ENCODE measurements around the gene FRY.

FRY gene

GRCh38 chr13:32205431-32206096, 174.0 kb downstream of the FRY start:
- H3K9ac ChIP-seq (ENCODE audit: low read length) = no peak overlapping the region
- H3K27me3 ChIP-seq (ENCODE audit: control insufficient read depth in 1 of 2, insufficient read depth in 2 of 2, low read length in 2 of 2) = no peaks in the 10 kb centered on the region
- H3K4me3 ChIP-seq (ENCODE audit: low read depth in 1 of 2, low read length in 2 of 2) = no peak overlapping the region
- H3K27ac ChIP-seq (ENCODE audit: low read depth, low read length) = no peak overlapping the region
- peaks cover 19% of the 10 kb centered on the region for H3K4me1 ChIP-seq (ENCODE audit: insufficient read depth, low read length)
- H3K36me3 ChIP-seq (ENCODE audit: insufficient read depth, low read length) = no peaks in the 10 kb centered on the region
- H3K9me3 ChIP-seq (ENCODE audit: low read length) = no peaks in the 10 kb centered on the region

DNA sequence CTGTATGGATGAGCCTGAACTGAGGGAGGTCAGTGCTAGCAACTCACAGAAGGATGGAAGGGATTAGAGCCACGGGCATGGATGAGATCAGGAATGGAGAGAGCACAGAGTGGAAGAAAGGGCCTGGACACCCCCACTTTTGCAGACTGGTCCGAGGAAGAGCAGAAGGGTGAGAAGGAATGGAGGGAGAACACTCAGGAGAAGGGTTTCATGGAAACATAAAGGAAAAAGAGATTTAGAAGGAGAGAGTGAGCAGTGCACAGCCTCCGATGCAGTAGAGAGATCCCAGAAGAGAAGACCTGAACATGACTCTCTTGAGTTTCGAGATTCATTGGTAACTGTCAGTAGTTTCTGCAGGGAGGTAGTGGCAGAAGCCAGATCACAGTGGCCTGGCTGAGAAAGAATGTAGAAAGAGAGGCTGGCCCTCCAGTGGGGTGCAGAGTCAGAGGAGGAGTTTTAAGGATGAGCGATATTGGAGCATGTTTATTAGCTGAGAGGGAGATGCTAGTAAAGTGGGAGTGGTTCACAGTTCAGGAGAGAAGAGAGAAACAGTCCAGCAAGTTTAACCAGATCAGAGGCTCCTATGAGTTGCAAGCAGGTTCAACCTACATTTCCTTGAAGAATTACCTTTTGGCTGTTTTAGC, 174.6 kb downstream of the FRY start:
- H3K36me3 ChIP-seq (ENCODE audit: insufficient read depth, low read length) = no peaks in the 10 kb centered on the region
- no peaks in the 10 kb centered on the region for H3K9me3 ChIP-seq (ENCODE audit: low read length)
- H3K27ac ChIP-seq (ENCODE audit: low read depth, low read length) = no peak overlapping the region
- H3K27me3 ChIP-seq (ENCODE audit: control insufficient read depth in 1 of 2, insufficient read depth in 2 of 2, low read length in 2 of 2) = no peaks in the 10 kb centered on the region
- no peak overlapping the region for H3K9ac ChIP-seq (ENCODE audit: low read length)
- H3K4me1 ChIP-seq (ENCODE audit: insufficient read depth, low read length) = peaks cover 21% of the 10 kb centered on the region
- H3K4me3 ChIP-seq (ENCODE audit: low read depth in 1 of 2, low read length in 2 of 2) = no peak overlapping the region

DNA sequence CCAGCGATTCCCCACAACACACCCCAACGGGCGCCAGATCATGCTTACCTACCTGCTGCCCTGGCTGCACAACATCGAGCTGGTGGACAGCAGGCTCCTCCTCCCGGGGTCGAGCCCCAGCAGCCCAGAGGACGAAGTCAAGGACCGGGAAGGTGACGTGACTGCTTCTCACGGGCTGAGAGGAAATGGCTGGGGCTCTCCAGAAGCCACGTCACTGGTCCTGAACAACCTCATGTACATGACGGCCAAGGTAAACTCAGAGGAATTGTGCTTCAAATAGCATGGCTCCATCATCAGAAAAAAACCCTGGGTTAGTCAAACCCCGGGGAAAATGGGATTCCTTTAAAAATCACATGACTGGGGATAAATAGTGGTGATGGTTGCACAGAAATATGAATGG, 177.3 kb downstream of the FRY start:
- H3K9ac ChIP-seq (ENCODE audit: low read length) = no peak overlapping the region

GRCh38 chr13:32209652-32210051, 178.1 kb downstream of the FRY start:
- Histone ChIP-seq H3K36me3 (ENCODE audit: insufficient read depth, low read length) (peaks cover 2% of the 10 kb centered on the region), H3K27ac (ENCODE audit: low read depth, low read length) (no peak overlapping the region), H3K9me3 (ENCODE audit: low read length) (no peaks in the 10 kb centered on the region), H3K27me3 (ENCODE audit: control insufficient read depth in 1 of 2, insufficient read depth in 2 of 2, low read length in 2 of 2) (no peaks in the 10 kb centered on the region), H3K4me3 (ENCODE audit: low read depth in 1 of 2, low read length in 2 of 2) (no peak overlapping the region), H3K9ac (ENCODE audit: low read length) (no peak overlapping the region), H3K4me1 (ENCODE audit: insufficient read depth, low read length) (peaks cover 41% of the 10 kb centered on the region)

More for the DNA sequence above, 177.3 kb downstream of the FRY start:
- Histone ChIP-seq H3K27me3 (ENCODE audit: control insufficient read depth in 1 of 2, insufficient read depth in 2 of 2, low read length in 2 of 2) (no peaks in the 10 kb centered on the region), H3K27ac (ENCODE audit: low read depth, low read length) (no peak overlapping the region), H3K4me3 (ENCODE audit: low read depth in 1 of 2, low read length in 2 of 2) (no peak overlapping the region), H3K36me3 (ENCODE audit: insufficient read depth, low read length) (no peaks in the 10 kb centered on the region), H3K9me3 (ENCODE audit: low read length) (no peaks in the 10 kb centered on the region), H3K4me1 (ENCODE audit: insufficient read depth, low read length) (peaks cover 41% of the 10 kb centered on the region)

GRCh38 chr13:32210101-32210500, 178.5 kb downstream of the FRY start:
- peaks cover 6% of the 10 kb centered on the region for H3K36me3 ChIP-seq (ENCODE audit: insufficient read depth, low read length)
- no peaks in the 10 kb centered on the region for H3K9me3 ChIP-seq (ENCODE audit: low read length)
- no peak overlapping the region for H3K9ac ChIP-seq (ENCODE audit: low read length)
- no peak overlapping the region for H3K27ac ChIP-seq (ENCODE audit: low read depth, low read length)
- H3K4me3 ChIP-seq (ENCODE audit: low read depth in 1 of 2, low read length in 2 of 2) = no peak overlapping the region
- peaks cover 41% of the 10 kb centered on the region for H3K4me1 ChIP-seq (ENCODE audit: insufficient read depth, low read length)
- no peaks in the 10 kb centered on the region for H3K27me3 ChIP-seq (ENCODE audit: control insufficient read depth in 1 of 2, insufficient read depth in 2 of 2, low read length in 2 of 2)

- Histone ChIP-seq H3K27me3 (ENCODE audit: control insufficient read depth in 1 of 2, insufficient read depth in 2 of 2, low read length in 2 of 2) (no peaks in the 10 kb centered on the region), H3K4me1 (ENCODE audit: insufficient read depth, low read length) (peaks cover 33% of the 10 kb centered on the region), H3K36me3 (ENCODE audit: insufficient read depth, low read length) (peaks cover 6% of the 10 kb centered on the region), H3K27ac (ENCODE audit: low read depth, low read length) (peak overlapping the region; percentile 40), H3K9me3 (ENCODE audit: low read length) (no peaks in the 10 kb centered on the region), H3K9ac (ENCODE audit: low read length) (no peak overlapping the region), H3K4me3 (ENCODE audit: low read depth in 1 of 2, low read length in 2 of 2) (no peak overlapping the region)
Observed at GRCh38 chr13:32211813-32212212, 180.2 kb downstream of the FRY start.

DNA sequence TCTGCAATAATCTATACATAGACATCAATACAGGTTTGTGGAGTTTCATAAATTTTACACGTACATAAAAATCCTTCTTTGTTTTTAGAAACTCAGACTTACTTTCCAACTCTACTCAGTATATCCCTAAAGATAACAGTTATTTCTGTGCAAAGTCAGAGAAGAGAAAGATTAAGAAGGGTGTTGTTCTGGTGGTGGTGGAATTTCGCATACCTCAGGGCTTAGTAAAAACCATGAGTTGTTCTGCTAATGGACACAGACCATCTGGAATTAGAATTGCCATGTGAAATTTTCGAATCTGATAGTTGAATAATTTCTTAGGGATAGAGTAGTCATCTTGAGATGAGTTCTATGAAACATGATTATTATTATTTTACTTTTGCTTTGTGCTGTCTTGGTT, 180.8 kb downstream of the FRY start:
- no peak overlapping the region for H3K4me3 ChIP-seq (ENCODE audit: low read depth in 1 of 2, low read length in 2 of 2)
- H3K9me3 ChIP-seq (ENCODE audit: low read length) = no peaks in the 10 kb centered on the region
- H3K36me3 ChIP-seq (ENCODE audit: insufficient read depth, low read length) = peaks cover 6% of the 10 kb centered on the region
- H3K27me3 ChIP-seq (ENCODE audit: control insufficient read depth in 1 of 2, insufficient read depth in 2 of 2, low read length in 2 of 2) = no peaks in the 10 kb centered on the region
- peaks cover 33% of the 10 kb centered on the region for H3K4me1 ChIP-seq (ENCODE audit: insufficient read depth, low read length)
- no peak overlapping the region for H3K9ac ChIP-seq (ENCODE audit: low read length)
- no peak overlapping the region for H3K27ac ChIP-seq (ENCODE audit: low read depth, low read length)

DNA sequence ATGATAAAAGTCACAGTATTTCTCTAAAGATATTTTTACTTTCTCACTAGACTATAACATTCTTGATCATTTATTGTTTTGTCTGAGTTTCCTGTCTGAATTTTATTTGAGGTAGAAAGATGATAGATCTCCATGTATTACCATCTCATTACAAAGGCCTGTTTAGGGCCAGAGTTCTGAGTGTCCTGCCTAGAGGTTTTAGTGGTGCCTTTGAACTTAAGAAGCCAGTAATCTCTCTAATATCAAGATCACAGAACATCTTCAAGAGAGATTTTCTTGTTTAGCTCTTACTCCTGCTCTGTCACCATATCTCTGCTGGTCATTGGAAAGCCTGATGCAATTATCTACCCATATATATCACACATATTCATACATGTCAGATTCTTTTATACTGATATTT, 182.1 kb downstream of the FRY start:
- Histone ChIP-seq H3K9me3 (ENCODE audit: low read length) (no peaks in the 10 kb centered on the region), H3K9ac (ENCODE audit: low read length) (no peak overlapping the region), H3K27me3 (ENCODE audit: control insufficient read depth in 1 of 2, insufficient read depth in 2 of 2, low read length in 2 of 2) (no peaks in the 10 kb centered on the region), H3K4me3 (ENCODE audit: low read depth in 1 of 2, low read length in 2 of 2) (no peak overlapping the region), H3K4me1 (ENCODE audit: insufficient read depth, low read length) (peaks cover 33% of the 10 kb centered on the region), H3K36me3 (ENCODE audit: insufficient read depth, low read length) (peaks cover 6% of the 10 kb centered on the region), H3K27ac (ENCODE audit: low read depth, low read length) (no peak overlapping the region)

DNA sequence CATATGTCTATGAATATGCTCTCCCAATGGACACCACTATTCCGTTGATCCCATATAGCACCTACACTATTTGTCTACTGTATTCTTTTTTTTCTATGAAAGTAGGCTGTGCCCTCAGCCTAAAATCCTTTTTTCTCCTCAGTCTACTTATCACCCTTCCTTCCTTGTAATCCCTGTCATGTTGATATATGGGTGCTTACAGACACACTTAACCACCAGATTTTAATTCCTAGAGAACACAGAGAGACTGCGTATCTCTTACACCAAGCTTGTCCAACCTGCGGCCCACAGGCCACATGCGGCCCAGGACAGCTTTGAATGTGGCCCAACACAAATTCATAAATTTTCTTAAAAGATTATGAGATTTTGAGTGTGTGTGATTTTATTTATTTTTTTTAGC, 182.5 kb downstream of the FRY start:
- H3K4me1 ChIP-seq (ENCODE audit: insufficient read depth, low read length) = peaks cover 33% of the 10 kb centered on the region
- H3K27me3 ChIP-seq (ENCODE audit: control insufficient read depth in 1 of 2, insufficient read depth in 2 of 2, low read length in 2 of 2) = no peaks in the 10 kb centered on the region
- H3K27ac ChIP-seq (ENCODE audit: low read depth, low read length) = no peak overlapping the region
- no peaks in the 10 kb centered on the region for H3K9me3 ChIP-seq (ENCODE audit: low read length)
- H3K9ac ChIP-seq (ENCODE audit: low read length) = no peak overlapping the region
- no peak overlapping the region for H3K4me3 ChIP-seq (ENCODE audit: low read depth in 1 of 2, low read length in 2 of 2)
- peaks cover 6% of the 10 kb centered on the region for H3K36me3 ChIP-seq (ENCODE audit: insufficient read depth, low read length)

- Histone ChIP-seq H3K36me3 (ENCODE audit: insufficient read depth, low read length) (peaks cover 6% of the 10 kb centered on the region), H3K9me3 (ENCODE audit: low read length) (no peaks in the 10 kb centered on the region), H3K27me3 (ENCODE audit: control insufficient read depth in 1 of 2, insufficient read depth in 2 of 2, low read length in 2 of 2) (no peaks in the 10 kb centered on the region), H3K27ac (ENCODE audit: low read depth, low read length) (no peak overlapping the region), H3K4me1 (ENCODE audit: insufficient read depth, low read length) (peaks cover 19% of the 10 kb centered on the region), H3K9ac (ENCODE audit: low read length) (no peak overlapping the region), H3K4me3 (ENCODE audit: low read depth in 1 of 2, low read length in 2 of 2) (no peak overlapping the region)
Observed at GRCh38 chr13:32216281-32216680, 184.7 kb downstream of the FRY start.

- no peaks in the 10 kb centered on the region for H3K27me3 ChIP-seq (ENCODE audit: control insufficient read depth in 1 of 2, insufficient read depth in 2 of 2, low read length in 2 of 2)
- H3K9ac ChIP-seq (ENCODE audit: low read length) = no peak overlapping the region
- H3K27ac ChIP-seq (ENCODE audit: low read depth, low read length) = no peak overlapping the region
- no peaks in the 10 kb centered on the region for H3K9me3 ChIP-seq (ENCODE audit: low read length)
- no peak overlapping the region for H3K4me3 ChIP-seq (ENCODE audit: low read depth in 1 of 2, low read length in 2 of 2)
- H3K36me3 ChIP-seq (ENCODE audit: insufficient read depth, low read length) = peaks cover 8% of the 10 kb centered on the region
- peaks cover 8% of the 10 kb centered on the region for H3K4me1 ChIP-seq (ENCODE audit: insufficient read depth, low read length)
Observed at GRCh38 chr13:32222046-32222676, 190.6 kb downstream of the FRY start.
